K562 (cell line): ENCODE measurements around the gene UBE2L3. TPM values are rescaled to one million over a fixed set of nuclear protein-coding genes. Genes with fewer than 3 reads are reported as not detected.

ENCODE experiments used
- ARHGAP35 ChIP-seq: fragments of 450-650 bp; IDR thresholded peaks from 2 replicates; pipeline ENCODE4 v1.6.1; 2018; ENCODE audit not compliant: partially characterized antibody
- CHD1 ChIP-seq: fragments of 200-600 bp; sonication (generic); IDR thresholded peaks from one replicate; pipeline ENCODE4 v1.6.1; 2012; ENCODE audit warnings: mild to moderate bottlenecking, moderate library complexity, low read length, inconsistent platforms
- CHD2 ChIP-seq: IDR thresholded peaks from 2 replicates; pipeline ENCODE4 v1.6.1; 2011; ENCODE audit warnings: low read depth, low read length
- NFIX ChIP-seq: fragments of 250-450 bp; sonication (Bioruptor Pico); IDR thresholded peaks from 2 replicates; pipeline ENCODE4 v1.4.0; 2020; ENCODE audit warnings: low read depth, mild to moderate bottlenecking, moderate library complexity
- THAP12 ChIP-seq: fragments of 250-450 bp; sonication (Bioruptor Pico); IDR thresholded peaks from 2 replicates; pipeline ENCODE4 v1.9.0; 2021; ENCODE audit warnings: mild to moderate bottlenecking, inconsistent platforms
- ZMIZ1 ChIP-seq, 2 experiments: fragments of 150-350 bp in 1 of 2; IDR thresholded peaks; 2 replicates each; pipeline ENCODE4 v1.6.1; 2012 to 2016; ENCODE audit warnings: low read depth in 2 of 2, low read length in 2 of 2, mild to moderate bottlenecking in 1 of 2, moderate library complexity in 1 of 2
- ZNF277 ChIP-seq: fragments of 250-450 bp; sonication (Bioruptor Pico); IDR thresholded peaks from 2 replicates; pipeline ENCODE4 v1.8.0; 2022; ENCODE audit warnings: inconsistent platforms, mild to moderate bottlenecking, moderate library complexity, borderline replicate concordance
- ZNF445 ChIP-seq: fragments of 250-450 bp; sonication (Bioruptor Pico); IDR thresholded peaks from 2 replicates; pipeline ENCODE4 v1.4.0; 2020; ENCODE audit warnings: low read depth, mild to moderate bottlenecking, moderate library complexity
- ZNF695 ChIP-seq: fragments of 450-650 bp; formaldehyde crosslinking; IDR thresholded peaks from 2 replicates; pipeline ENCODE4 v1.4.0; 2020; ENCODE audit warnings: mild to moderate bottlenecking, moderate library complexity
- polyA plus RNA-seq, 8 experiments: library from polyadenylated mRNA; depleted of rRNA in 4 of 8; stranded (reverse) in 5 of 8; unstranded in 3 of 8; fragments of >200 nt; fragmentation: Nextera tagmentation in 2 of 8; fragmentation: Illumina TruSeq in 1 of 8; extraction: Ambion mirVana in 2 of 8; extraction: Trizol in 1 of 8; gene quantifications; 2 replicates each; pipeline versions ENCODE4 v1.2.1 to v1.2.3, GENCODE V29; 2011 to 2014; ENCODE audit warnings: inconsistent platforms in 1 of 8, missing spikeins in 1 of 8
- total RNA-seq, 7 experiments: library from RNA; depleted of rRNA in 6 of 7; stranded (reverse); fragments of >200 nt in 6 of 7; fragmentation: Illumina TruSeq in 2 of 7; extraction: Trizol in 2 of 7; gene quantifications; 2 replicates each; pipeline versions ENCODE4 v1.2.1 to v1.2.3, GENCODE V29; 2011 to 2021; ENCODE audit warnings: low replicate concordance in 1 of 7
- TF ChIP-seq, protein P1 (sequence below): sonication (generic); formaldehyde crosslinking; IDR thresholded peaks from 2 replicates; pipeline ENCODE4 v1.8.1; 2022; ENCODE audit warnings: missing genetic modification reagents
- TF ChIP-seq, protein P2 (sequence below): fragments of 250-450 bp; sonication (Bioruptor Pico); IDR thresholded peaks from 2 replicates; pipeline ENCODE4 v1.5.0; 2021; ENCODE audit warnings: mild to moderate bottlenecking, moderate library complexity

The UBE2L3 gene
- total and polyA plus RNA-seq, 9 of the 15 experiments (the other 6 are each of a cell fraction or from before 2014, with no cell fraction given): 215 to 625 (median 285) TPM

- peak; percentile 81 for TF ChIP-seq THAP12
- TF ChIP-seq ZNF445: no peak
- no peak for TF ChIP-seq ARHGAP35
- TF ChIP-seq ZMIZ1 (IDR thresholded peaks at IDR 0.05; ENCODE audit: low read depth in 2 of 2, low read length in 2 of 2): no peak
- no peak for TF ChIP-seq ZNF695 (CRISPR knock-in tag)
- TF ChIP-seq CHD2: no peak
- TF ChIP-seq, protein P1, sequence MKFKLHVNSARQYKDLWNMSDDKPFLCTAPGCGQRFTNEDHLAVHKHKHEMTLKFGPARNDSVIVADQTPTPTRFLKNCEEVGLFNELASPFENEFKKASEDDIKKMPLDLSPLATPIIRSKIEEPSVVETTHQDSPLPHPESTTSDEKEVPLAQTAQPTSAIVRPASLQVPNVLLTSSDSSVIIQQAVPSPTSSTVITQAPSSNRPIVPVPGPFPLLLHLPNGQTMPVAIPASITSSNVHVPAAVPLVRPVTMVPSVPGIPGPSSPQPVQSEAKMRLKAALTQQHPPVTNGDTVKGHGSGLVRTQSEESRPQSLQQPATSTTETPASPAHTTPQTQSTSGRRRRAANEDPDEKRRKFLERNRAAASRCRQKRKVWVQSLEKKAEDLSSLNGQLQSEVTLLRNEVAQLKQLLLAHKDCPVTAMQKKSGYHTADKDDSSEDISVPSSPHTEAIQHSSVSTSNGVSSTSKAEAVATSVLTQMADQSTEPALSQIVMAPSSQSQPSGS (CRISPR knock-in tag): no peak
- TF ChIP-seq ZNF277: 0 out of 2 replicates have a peak, but pooled peaks have one; percentile 51
- no peak; the same call in 1 of the 2 replicates for TF ChIP-seq NFIX (CRISPR knock-in tag)
- TF ChIP-seq, protein P2, sequence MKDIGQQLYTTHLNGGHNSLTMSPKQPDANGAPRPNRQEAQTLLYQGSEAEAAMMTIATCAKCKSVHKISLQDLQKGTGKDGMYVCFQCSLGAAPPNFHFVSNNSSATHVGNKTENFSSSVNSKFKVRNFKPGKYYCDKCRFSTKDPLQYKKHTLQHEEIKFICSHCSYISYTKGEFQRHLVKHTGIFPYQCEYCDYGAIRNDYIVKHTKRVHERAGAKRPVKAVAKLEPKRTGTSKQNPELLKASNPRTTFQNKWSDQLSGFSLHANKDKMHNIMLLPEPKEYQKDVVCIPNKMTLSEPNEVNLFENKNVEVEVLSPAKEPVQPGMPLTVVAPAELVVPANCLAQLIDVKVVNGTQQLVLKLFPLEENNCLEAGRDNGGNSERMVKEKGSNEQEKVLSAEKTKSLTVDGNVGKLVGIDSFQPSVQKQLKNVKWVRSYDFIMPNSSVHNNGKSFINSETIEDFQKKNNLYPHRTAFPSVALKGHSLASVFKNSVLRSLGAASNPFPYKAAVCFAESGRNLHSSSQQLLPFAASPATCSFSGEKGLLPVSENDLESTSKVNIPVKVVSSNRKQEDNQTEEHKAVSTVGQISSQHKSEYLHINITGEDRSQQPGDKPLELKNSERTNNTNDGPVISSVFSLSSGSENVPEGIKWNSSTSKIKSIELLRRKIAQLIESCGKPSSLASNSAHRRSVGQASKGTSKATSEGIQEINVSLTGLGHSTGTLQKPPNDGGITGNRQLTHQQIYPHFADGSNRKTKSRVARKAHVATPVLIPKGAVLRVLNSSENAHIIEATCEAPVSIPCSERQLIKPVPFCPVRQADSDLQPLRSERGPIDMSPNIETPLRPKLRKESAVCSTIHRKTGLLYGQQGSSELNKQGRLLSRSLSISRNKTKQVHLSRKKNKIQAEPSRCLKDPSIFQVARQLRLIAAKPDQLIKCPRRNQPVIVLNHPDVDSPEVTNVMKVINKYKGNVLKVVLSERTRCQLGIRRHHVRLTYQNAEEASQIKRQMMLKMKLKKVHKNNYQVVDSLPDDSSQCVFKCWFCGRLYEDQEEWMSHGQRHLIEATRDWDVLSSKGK: no peak
- peak; percentile 22 for TF ChIP-seq CHD1
Observed at GRCh38 chr22:21582801-21583740, 15.6 kb downstream of the UBE2L3 start (continued).
